ENCODE measurements around the gene GGA1. TPM values are rescaled to one million over a fixed set of nuclear protein-coding genes. Genes with fewer than 3 reads are reported as not detected.

Gene GGA1
- polyA plus RNA-seq, 1 of the 3 experiments (the other 2 are of a cell fraction) = 81.1 TPM

DNA sequence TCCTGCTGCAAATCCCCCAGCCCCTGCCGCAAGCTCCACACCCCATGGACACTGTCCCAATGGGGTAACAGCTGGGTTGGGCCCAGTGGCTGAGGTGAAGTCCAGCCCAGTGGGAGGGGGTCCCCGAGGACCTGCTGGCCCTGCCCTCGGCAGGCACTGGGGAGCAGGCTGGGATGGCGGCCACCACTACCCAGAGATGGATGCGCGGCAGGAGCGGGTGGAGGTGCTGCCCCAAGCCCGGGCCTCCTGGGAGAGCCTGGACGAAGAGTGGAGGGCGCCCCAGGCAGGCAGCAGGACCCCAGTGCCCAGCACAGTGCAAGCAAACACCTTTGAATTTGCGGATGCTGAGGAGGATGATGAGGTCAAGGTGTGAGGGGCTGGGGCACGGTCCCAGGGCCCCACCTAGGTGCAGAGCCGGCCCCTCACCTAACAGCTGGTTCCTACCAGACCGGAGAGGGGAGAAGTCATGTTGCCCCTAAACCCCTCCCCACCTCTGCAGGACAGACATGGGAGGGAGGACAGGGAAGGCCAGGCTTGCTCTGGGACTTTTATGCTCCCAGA, 40.1 kb upstream of the GGA1 start:
- 94% methylated on average over 10 of the region's 14 CpGs for WGBS (ENCODE audit: low lambda C conversion rate)
- Histone ChIP-seq H3K27me3 (ENCODE audit: insufficient read depth) (no peaks in the 10 kb centered on the region), H3K9me2 (no peaks in the 10 kb centered on the region), H3K9ac (no peak overlapping the region), H3K4me2 (no peak overlapping the region), H3K4me1 (ENCODE audit: control insufficient read depth in 1 of 2, insufficient read depth in 2 of 2, low read depth in 1 of 2, low read length in 1 of 2) (peaks cover 0 to 11% of the 10 kb centered on the region in 2 experiments; a peak in 3 of 4 replicates), H3K27ac (ENCODE audit: low read depth in 2 of 2, low read length in 1 of 2) (no peak overlapping the region), H4K20me1 (ENCODE audit: insufficient read depth) (peaks cover 80% of the 10 kb centered on the region), H3K36me3 (replicated peaks in 1 of 2; ENCODE audit: control insufficient read depth in 1 of 2, insufficient read depth in 2 of 2, low read length in 1 of 2) (peaks cover 7 to 26% of the 10 kb centered on the region in 2 experiments), H3K79me2 (ENCODE audit: insufficient read depth) (peaks cover 54% of the 10 kb centered on the region), H2AFZ (ENCODE audit: low read depth) (no peak overlapping the region), H3K4me3 (ENCODE audit: low read depth in 2 of 2, low read length in 1 of 2) (no peak overlapping the region), H3K9me3 (no peaks in the 10 kb centered on the region), H3F3A (replicated peaks; ENCODE audit: insufficient read depth) (peaks cover 17% of the 10 kb centered on the region)
- ChIA-PET CTCF (interaction anchor here (0.8 to 20.5 kb wide), 20 partner anchors 11 to 309 kb away, joined by 3 to 647 read pairs (median 16); partner anchors contain the start of genes CARD10, ELFN2, GGA1 and LGALS2), POLR2A (interaction anchor here (1.0 kb wide), 1 partner anchor 69 kb away, joined by 3 read pairs; no protein-coding TSS in a partner anchor)
- TF ChIP-seq, protein P1, sequence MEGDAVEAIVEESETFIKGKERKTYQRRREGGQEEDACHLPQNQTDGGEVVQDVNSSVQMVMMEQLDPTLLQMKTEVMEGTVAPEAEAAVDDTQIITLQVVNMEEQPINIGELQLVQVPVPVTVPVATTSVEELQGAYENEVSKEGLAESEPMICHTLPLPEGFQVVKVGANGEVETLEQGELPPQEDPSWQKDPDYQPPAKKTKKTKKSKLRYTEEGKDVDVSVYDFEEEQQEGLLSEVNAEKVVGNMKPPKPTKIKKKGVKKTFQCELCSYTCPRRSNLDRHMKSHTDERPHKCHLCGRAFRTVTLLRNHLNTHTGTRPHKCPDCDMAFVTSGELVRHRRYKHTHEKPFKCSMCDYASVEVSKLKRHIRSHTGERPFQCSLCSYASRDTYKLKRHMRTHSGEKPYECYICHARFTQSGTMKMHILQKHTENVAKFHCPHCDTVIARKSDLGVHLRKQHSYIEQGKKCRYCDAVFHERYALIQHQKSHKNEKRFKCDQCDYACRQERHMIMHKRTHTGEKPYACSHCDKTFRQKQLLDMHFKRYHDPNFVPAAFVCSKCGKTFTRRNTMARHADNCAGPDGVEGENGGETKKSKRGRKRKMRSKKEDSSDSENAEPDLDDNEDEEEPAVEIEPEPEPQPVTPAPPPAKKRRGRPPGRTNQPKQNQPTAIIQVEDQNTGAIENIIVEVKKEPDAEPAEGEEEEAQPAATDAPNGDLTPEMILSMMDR (IDR thresholded peaks at IDR 0.05) = no peak
- TF ChIP-seq TEAD4 (IDR thresholded peaks at IDR 0.05; ENCODE audit: borderline replicate concordance, insufficient read depth) (no peak), GABPA (IDR thresholded peaks at IDR 0.05; ENCODE audit: low read depth) (no peak), RAD21 (IDR thresholded peaks at IDR 0.05; ENCODE audit: low read length) (no peak), RCOR1 (IDR thresholded peaks at IDR 0.05; ENCODE audit: low read length) (no peak), RFX5 (IDR thresholded peaks at IDR 0.05; ENCODE audit: low read length) (no peak), EP300 (IDR thresholded peaks at IDR 0.05; ENCODE audit: borderline replicate concordance in 1 of 2, low read depth in 1 of 2, low read length in 1 of 2) (no peak), ELF1 (IDR thresholded peaks at IDR 0.05) (no peak), RXRA (IDR thresholded peaks at IDR 0.05; ENCODE audit: borderline replicate concordance, low read depth) (no peak)
- TF ChIP-seq, protein P2, sequence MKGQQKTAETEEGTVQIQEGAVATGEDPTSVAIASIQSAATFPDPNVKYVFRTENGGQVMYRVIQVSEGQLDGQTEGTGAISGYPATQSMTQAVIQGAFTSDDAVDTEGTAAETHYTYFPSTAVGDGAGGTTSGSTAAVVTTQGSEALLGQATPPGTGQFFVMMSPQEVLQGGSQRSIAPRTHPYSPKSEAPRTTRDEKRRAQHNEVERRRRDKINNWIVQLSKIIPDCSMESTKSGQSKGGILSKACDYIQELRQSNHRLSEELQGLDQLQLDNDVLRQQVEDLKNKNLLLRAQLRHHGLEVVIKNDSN (IDR thresholded peaks at IDR 0.05; ENCODE audit: borderline replicate concordance, low read depth) = no peak
- TF ChIP-seq, protein P3, sequence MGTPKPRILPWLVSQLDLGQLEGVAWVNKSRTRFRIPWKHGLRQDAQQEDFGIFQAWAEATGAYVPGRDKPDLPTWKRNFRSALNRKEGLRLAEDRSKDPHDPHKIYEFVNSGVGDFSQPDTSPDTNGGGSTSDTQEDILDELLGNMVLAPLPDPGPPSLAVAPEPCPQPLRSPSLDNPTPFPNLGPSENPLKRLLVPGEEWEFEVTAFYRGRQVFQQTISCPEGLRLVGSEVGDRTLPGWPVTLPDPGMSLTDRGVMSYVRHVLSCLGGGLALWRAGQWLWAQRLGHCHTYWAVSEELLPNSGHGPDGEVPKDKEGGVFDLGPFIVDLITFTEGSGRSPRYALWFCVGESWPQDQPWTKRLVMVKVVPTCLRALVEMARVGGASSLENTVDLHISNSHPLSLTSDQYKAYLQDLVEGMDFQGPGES (IDR thresholded peaks at IDR 0.05; ENCODE audit: low read depth, low read length) = no peak
- DNase-seq = no peak
